ENCODE results near the gene GRIP1.

DNA sequence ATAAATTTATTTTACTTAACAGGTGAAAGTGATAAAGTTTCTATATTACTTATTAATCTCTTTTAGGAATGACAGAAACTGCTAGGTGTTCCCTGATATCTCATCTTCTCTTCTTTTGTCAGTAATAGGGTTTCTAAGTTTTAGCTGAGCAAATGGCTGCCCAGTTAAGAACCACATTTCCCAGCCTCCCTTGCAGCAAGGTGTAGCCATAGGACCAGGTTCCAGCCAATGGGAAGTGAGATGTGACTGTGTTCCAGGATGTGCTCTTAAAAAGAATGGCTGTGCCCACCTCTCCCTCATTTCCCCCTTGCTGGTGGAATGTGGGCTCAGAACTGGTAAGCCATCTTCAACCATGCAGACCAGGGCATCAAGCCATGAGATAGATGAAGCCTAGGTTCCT, 210.9 kb downstream of the GRIP1 start:
- TF ChIP-seq EZH2phosphoT487 (IDR thresholded peaks at IDR 0.05; ENCODE audit: low read depth, severe bottlenecking, unreplicated experiment) = no peak
- no peak for TF ChIP-seq CTCF (IDR thresholded peaks at IDR 0.05; ENCODE audit: poor library complexity)
- TF ChIP-seq EZH2 (IDR thresholded peaks at IDR 0.05; ENCODE audit: borderline replicate concordance) = no peak

Measured in hepatocyte (in vitro differentiated cells).